HL-60/S4 treated with retinoic acid at 250 ng/mL for 4 days and 3 days (cell line): Measurements from ENCODE around the gene UCK1.
"Not testable (repeated sequence)": the region's sequence is repeated elsewhere in the genome, so short reads cannot be mapped to it uniquely, and the experiment has no call there.

Source experiments
- in situ Hi-C: fragments of 300-500 bp; cut with MboI; formaldehyde crosslinking; loops from 2 replicates; pipeline ENCODE4 v1.7.0; 2022; ENCODE audit warnings: low sequenced_read_pairs

UCK1 gene

DNA sequence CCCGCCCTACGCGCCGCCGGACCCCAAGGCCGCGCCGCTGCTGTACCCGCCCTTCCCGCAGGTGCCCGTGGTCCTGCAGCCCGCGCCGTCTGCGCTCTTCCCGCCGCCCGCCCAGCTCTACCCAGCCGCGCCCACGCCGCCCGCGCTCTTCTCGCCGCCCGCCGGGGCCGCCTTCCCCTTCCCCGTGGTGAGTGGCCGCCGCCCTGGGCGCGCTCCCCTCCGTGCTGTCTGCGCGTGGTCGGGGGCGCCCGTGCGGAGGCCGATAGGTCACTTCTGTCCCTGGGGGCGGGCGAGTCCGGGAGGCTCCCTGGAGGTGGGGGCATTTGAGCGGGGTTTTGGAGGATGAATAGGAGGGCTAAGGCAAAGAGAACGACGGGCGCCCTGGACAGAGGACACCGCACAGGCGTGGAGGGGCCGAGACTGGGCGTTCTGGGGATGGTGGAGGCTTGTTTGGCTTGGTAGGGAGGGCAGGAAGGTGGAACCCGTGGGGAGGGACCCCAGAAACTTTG lies 23.8 kb upstream of the UCK1 start:
- in situ Hi-C loops = no loop called here

DNA sequence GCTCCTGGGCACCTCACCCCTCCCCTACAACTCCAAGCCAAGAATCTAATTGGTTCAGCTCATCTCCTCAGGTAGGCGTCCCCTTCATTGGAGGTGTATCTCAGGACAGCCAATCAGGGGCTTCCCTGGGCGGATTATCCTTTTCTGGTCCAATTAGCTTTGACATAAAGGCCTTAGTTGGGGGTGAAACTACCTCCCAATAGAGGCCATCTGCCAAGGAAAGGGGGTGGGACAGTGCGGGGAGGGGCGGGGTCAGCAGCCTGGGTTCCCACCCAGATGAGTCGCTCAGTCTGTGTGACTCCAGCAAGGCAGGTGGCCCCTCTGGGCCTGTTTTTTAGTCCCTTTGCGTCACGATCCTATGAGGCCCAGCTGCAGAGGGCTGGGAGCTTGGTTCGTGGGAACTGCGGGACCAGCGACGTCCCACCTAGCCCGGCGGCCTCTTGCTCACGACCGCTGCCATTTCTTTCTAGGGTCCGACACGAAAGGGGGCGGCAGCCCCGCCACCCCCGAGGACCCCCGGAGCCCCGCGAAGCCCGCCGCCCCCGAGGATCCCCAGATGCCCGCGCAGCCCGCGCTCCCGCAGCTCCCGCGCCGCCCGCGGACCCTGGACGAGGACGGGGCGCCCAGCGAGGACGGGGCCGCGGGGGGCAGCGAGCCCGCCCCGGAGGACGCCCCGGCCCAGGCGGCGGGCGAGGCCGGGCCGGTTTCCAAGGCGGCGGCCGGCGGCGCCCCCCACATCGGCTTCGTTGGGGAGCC lies 23.2 kb upstream of the UCK1 start:
- in situ Hi-C loops = no loop called here

DNA sequence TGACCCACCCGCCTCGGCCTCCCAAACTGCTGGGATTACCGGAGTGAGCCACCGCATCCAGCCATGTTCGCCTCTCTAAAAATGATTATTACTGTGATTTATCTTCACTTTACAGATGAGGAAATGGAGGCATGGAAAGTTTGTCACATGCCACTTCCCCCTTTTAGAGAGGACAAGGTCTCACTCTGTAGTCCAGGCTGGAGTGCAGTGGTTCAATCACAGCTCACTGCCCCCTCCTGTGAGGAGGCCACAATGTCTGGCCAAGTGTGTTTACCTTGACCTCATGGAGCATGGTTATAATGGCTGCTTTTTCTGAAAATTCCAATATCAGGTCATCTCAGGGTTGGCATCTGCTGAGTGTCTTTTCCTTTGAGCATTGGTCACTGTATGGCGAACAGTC lies 21.0 kb upstream of the UCK1 start:
- in situ Hi-C loops = no loop called here

DNA sequence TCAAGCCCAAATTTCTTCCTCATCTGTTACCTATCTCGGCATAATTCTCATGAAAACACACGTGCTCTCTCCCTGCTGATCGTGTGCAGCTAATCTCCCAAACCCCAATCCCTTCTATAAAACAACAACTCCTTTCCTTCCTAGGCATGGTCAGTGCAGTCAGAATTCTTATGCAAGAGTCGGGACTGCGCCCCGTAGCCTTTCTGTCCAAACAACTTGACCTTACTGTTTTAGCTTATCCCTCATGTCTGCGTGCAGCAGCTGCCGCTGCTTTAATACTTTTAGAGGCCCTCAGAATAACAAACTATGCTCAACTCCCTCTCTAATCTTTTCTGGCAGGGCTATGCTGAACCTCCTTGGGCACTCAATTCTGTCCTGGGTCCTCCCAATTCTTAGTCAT lies 19.4 kb upstream of the UCK1 start:
- in situ Hi-C loops = not testable (repeated sequence)

DNA sequence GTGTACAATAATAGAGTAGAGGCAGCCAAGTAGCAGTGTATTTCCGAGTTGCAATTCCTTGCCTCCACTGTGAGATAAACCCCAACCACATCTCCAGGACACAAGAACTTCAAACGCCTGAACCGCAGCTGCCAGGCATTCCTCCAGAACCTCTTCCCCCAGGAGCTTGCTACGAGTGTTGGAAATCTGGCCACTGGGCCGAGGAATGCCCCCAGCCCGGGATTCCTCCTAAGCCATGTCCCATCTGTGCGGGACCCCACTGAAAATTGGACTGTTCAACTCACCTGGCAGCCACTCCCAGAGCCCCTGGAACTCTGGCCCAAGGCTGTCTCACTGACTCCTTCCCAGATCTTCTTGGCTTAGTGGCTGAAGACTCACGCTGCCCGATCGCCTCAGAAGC lies 18.1 kb upstream of the UCK1 start:
- in situ Hi-C loops = not testable (repeated sequence)

DNA sequence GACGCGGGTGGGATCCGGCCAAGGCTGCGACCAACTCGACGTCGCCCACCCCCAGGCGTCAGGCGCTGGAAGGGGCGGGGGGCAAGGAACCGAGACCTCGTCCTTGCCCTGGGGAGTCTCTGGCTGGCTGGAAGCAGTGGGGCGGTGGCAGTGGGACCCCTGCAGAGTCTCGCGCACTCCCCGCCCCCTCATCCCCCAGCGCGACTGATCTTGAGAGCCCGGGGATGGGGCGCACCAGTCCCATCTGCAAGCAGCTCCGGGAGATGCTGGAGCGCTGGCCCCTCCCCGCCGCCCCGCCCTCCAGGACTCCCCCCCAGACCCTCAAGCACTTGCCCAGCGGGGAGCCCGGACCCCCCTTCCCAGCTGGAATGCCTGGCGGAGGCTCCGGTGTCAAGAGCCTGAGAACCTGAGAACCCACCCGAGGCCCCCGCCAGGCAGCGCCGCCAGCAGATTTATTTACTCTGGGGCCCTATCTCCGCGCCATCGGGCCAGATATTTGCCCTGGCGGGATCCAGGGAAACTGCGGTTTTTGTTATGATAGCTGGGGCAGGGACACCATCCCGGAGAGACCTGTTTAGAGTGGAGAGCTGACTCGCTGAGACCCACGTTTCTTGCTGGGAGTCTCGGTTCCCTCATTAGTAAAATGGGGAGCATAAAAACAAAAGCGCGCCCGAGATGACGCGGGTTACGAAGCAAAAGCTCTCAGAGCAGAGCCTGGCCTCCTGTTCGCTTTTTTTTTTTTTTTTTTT lies 15.4 kb upstream of the UCK1 start:
- in situ Hi-C loops = no loop called here

DNA sequence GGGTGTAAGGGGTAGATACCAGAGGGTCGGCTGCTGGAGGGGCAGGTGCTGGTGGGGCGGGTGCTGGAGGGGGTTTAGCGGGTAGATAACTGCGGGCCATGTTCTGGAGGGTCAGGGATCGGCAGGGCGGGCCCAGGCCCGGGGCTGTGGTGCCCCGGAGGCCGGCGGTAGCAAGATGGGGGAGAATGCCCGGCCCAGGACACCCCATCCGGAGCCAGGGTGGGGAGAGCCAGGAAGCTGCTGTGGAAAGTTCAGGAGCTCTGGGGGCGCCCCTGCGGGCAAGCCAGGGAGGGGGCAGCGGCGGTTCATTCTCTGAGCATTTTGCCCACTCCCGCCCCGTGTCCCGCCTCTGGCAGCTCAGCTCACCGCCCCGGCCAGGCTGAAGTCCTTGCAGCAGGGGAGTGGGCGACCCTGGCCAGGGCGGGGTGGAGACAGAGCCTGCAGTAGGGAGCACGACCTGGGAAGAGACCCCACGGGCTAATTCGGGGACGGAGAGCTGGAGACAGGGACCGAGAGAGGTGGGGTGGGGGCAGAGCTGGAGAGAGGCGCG lies 14.8 kb upstream of the UCK1 start:
- in situ Hi-C loops = no loop called here

DNA sequence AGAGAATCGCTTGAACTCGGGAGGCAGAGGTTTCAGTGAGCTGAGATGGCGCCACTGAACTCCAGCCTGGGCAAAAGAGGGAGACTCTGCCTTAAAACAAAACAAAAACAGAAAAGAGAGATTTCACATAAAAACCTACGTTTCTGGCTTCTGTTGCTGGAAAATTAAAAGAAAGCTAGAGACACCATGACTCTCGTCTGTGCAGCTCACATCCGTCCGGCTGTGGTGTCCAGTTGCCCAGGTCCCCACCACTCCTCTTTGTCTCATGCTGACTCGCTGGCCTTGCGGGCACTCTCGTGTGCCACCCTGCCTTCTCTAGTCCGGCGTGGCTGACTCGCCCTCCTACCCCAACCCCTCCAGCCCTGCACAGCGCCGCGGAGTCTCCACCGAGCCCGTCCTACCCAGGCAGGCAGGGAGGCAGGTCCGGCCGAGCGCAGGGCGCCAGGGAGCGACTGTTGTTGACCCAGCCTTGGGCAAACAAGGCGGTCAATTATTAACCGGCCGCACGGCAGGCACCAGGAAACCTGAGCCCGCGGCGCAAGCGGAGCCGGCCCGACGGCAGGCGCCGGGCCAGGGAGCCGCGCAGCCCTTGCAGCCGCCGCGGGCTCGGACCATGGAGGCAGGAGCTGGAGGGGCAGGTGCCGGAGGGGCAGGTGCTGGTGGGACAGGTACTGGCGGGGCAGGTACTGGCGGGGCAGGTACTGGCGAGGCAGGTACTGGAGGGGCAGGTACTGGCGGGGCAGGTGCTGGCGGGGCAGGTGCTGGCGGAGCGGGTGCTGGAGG lies 14.1 kb upstream of the UCK1 start, which contains the start of gene PRRT1B:
Gene PRRT1B (plus strand): TSS at position 521 of the 783 bp plus-strand sequence. CDS start 93 bp downstream, at position 614.
- in situ Hi-C loops = no loop called here

DNA sequence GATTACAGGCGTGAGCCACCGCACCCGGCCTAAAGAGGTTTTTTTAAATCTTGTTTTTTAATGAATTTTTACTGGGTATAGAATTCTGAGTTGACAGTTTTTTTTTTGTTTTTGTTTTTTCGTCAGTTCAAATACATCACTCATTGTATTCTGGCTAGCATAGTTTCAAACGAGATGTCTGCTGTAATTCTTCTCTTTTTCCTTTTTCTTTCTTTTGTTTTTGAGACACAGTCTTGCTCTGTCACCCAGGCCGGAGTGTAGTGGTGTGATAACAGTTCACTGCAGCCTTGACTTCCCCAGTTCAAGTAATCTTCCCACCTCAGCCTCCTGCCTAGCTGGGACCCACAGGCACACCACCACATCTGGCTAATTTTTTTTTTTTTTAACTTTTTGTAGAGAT lies 12.1 kb upstream of the UCK1 start:
- in situ Hi-C loops = no loop called here

DNA sequence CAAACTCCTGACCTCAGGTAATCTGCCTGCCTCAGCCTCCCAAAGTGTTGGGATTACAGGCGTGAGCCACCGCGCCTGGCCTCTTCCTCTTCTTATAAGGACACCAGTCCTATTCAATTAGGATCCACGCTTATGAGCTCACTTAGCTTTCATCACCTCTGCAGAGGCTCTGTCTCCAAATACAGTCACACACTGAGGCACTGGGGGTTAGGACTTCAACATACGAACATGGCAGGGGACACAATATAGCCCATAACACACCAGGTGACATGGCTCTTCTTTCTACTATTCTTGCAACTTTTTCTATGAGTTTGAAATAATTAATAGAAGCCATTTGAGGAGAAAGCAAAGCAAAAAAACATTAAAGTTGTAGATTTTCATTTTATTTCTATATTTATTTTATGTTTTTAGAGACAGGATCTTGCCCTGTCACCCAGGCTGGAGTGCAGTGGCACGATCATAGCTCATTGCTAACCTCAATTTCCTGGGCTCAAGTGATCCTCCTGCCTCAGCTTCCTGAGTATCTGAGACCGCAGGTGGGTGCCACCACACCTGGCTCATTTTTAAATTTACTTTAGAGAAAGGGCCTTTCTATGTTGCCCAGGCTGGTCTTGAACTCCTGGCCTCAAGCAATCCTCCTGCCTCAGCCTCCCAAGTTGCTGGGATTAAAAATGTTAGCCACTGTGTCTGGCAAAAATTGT lies 8.3 kb upstream of the UCK1 start:
- in situ Hi-C loops = no loop called here

DNA sequence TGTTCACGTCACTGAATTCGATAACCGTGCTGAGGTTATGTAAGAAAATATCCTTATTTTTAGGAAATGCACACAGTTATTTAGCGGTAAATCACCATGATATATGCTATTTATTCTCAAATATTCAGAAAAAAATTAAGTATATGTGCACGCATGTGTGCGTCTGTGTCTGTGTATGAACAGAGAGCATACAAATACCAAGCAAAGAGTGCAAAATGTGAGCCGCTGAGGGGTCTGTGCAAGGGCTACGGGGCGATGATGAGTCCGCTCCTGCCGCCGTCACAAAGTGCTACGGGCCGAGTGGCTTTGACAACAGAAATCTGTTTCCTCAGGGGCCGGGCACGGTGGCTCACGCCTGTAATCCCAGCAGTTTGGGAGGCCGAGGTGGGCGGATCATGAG lies 6.9 kb upstream of the UCK1 start:
- in situ Hi-C loops = no loop called here

DNA sequence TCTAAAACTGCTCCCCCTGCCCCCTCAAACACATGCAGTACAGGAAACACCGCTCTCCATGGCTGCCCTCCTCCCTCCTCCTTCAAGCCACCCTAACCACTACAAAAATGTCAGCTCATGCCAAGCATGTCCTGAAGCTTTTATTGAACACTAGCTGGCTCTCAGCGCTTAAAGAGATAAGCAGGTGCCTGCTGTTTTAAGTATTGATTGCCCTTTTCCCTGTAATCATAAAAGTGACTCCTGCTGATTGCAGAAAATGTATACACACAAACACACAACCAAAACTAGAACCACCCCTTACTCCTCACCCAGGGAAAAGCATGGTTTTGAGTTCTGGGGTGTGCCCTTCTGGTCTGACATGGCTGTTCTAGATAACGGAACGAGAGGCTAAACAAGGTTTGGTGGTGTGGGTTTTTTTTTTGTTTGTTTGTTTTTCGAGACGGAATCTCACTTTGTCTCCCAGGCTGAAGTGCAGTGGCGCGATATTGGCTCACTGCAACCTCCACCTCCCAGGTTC lies 3.7 kb upstream of the UCK1 start:
- in situ Hi-C loops = no loop called here

DNA sequence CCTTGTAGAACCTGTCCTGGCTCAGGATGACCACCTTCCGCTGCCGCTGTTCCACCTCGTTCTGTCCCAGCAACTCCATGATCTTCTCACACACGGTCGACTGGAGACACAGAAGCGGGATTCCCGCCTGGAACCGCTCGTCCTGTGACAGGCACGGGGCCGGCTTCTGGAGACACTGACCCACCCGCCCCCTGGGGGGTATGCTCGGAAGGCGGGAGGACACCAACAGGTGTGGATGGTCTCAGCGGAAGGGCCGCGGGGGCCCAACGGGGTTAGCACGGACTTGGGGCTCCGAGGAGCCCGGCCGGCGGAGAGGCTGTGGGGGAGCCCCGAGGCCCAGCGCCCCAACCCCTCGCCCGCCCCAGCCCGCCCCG lies 530 bp downstream of the UCK1 start:
- in situ Hi-C loops = no loop called here

DNA sequence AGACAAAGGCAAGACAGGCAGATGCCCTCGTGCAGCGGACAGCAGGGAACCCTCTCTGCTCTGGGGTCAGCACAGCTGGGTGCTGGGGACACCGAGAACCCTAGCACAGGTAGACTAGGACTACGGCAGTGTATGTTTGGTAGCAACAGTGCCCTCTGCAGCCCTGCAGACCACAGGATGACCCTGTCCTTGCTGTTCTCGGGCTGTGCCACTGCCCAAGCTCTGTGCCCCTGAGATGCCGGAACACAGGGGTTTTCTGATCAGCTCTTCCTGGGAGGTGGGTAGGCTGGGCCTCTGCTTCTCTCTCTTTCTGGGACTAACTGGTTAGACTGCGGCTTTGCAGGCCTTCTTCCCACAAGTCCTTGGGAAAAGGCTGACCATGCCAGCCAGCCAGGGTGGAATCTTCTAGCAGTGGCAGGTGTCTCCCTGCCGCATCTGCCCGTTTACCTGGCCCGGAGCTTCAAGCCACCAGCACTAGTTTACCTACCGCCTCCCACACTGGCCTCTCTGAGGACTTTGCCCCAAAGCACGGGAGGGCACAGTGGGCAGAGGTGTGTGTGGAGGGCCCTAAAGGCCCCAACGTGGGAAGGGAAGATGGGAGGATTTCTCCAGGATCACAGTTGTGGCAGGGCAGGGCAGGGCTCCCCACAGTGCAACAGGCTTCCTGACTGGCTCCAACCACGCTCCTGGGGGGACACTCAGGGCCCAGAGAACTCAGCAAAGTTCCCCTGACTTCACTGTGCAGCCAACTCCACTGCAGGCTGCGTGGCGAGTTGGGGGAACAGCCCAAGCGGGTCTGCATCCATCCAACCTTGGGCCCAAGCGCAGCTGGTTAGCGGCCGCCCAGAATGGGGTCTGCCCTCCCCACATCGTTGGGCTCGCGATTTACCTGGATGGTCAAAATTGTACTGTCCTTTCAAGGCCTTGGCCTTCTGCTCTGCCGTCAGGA lies 1.2 kb downstream of the UCK1 start:
- in situ Hi-C loops = no loop called here

DNA sequence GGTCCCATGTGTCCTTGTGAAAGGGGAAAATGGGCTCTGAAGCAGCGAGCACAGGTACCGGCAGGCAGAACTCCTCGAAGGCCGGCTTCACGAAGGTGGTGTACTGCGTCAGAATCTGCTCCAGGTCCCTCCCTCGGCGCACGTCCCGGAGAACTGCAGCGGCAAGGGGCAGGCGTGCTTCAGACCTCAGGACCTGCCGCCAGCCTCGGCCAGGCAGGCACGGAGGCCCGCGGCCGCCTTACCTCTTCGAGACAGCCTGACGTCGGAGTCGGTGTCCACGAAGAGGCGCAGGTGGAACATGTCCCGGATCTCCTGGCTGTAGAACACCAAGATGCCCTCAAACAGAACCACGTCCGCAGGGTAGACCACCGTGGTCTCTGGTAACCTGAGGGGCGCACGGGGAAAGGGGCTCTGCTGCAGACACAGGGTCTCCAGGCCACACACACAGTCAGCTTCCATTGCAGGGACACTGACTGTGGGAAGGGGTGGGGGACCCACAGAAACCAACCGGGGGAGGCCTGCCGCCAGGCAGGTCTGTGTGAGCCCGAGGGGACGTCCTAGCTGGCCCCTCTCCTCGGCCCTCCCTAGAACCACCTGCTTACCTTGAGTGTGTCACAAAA lies 2.1 kb downstream of the UCK1 start:
- in situ Hi-C loops = no loop called here

DNA sequence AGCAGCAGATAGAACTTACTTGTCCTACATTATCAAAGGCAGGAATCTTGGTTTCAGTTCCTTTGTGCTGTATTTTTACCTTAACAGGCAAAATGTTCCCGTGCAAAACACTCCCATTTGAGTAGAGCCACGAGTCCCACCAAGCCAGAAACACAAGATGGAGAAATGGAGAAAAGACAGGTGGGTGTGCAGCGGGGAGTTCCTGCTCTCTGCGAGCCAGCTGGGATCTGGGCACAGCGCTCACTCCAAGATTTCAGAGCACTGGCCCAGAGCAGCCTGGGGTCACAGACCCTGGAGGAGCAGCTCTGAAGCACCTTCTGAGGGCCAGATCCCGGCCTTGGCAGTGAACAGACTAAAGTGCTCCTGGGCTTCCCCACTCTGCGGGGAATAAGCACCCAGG lies 2.9 kb downstream of the UCK1 start:
- in situ Hi-C loops = no loop called here

DNA sequence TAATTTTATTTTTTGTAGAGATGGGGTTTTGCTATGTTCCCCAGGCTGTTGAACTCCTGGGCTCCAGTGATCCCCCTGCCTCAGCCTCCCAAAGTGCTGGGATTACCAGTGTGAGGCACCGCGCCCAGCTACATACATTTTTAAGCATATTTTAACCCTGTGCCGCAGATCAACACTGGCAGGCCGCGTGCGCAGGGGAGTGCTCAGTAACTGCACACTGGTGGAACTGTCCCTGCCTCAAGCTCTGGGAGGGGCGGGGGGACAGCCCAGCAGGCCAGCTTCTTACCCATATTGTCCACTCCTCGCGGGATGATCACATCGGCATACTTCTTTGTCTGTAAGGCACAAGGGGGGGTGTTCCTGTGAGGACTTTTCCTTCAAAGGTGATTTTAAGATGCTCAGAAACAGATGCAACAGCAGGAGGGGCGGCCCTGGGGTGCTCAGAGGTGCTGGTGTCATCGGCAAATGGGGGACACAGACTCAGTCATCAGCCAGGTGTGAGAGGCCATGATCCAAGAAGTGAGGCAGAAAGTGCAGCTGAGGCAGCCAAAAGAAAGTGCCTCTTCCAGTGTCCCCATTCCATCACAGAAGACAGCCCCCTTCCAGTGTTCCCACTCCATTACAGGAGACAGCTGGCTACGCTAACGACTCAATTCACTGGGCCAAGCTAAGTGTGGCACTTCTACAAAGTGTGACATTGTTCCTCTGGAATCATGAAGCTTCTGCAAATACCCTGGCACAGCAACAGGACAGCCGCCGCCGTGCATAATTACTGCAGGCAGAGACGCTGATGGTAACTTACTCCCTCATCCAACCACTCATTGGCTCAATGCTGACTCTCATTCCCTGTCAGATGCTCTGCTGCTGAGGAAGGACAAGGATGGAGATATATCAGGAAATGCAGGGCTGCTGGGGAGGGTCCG lies 5.2 kb downstream of the UCK1 start:
- in situ Hi-C loops = no loop called here
